RWPE1 (cell line): ENCODE measurements around the gene ASPDH.

ENCODE experiments used
- CTCF ChIA-PET: fragments of 350-600 bp; sonication (Branson Sonifier 250); formaldehyde crosslinking; extraction: SDS; loops from one replicate; lab custom pipeline; 2021; lab: Yijun Ruan, JAX
- POLR2A ChIA-PET: fragments of 400-600 bp; formaldehyde crosslinking; extraction: SDS; loops from one replicate; lab custom pipeline; 2020; ENCODE audit warnings: antibody characterized with exemption; ENCODE audit not compliant: low non-redundant PET; lab: Yijun Ruan, JAX
- DNase-seq: peaks from one replicate; pipeline ENCODE4 v3.0.0; 2012; ENCODE audit warnings: low spot score
- H3K27ac ChIP-seq: fragments of 450-650 bp; 2 replicates; pipeline ENCODE4 v1.5.1; 2017
- CTCF ChIP-seq: fragments of 450-650 bp; conservative IDR thresholded peaks from 2 replicates; pipeline ENCODE4 v1.5.1; 2017; ENCODE audit warnings: low read depth, mild to moderate bottlenecking

The ASPDH gene

DNA sequence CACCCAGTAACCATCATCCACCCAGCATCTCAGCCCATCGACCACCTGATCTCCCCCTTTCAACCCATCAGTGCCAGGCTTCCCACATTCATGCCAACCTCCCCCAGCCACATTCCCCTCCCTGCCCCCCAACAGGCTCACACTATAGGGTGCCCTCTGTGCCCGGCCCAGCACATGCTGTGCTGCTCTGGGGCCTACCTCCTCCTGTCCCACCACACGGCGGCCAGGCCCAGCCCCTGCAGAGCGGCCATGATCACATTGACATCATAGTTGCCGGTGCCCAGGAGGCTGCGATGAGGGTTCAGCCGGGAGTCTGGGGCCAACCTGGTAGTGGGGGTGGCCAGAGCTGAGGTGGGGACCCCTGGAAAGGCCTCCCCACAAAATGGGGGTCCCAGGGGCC lies 6.3 kb downstream of the ASPDH start:
- no peak for TF ChIP-seq CTCF
- POLR2A ChIA-PET: no interaction called here
- CTCF ChIA-PET: no interaction called here
- DNase-seq: no peak
- no peak overlapping the region for H3K27ac ChIP-seq

- ChIA-PET CTCF (no interaction called here), POLR2A (no interaction called here)
- H3K27ac ChIP-seq: no peak overlapping the region
- DNase-seq: no peak
- TF ChIP-seq CTCF: no peak
Measured at GRCh38 chr19:50506700-50507099, 7.0 kb downstream of the ASPDH start.

DNA sequence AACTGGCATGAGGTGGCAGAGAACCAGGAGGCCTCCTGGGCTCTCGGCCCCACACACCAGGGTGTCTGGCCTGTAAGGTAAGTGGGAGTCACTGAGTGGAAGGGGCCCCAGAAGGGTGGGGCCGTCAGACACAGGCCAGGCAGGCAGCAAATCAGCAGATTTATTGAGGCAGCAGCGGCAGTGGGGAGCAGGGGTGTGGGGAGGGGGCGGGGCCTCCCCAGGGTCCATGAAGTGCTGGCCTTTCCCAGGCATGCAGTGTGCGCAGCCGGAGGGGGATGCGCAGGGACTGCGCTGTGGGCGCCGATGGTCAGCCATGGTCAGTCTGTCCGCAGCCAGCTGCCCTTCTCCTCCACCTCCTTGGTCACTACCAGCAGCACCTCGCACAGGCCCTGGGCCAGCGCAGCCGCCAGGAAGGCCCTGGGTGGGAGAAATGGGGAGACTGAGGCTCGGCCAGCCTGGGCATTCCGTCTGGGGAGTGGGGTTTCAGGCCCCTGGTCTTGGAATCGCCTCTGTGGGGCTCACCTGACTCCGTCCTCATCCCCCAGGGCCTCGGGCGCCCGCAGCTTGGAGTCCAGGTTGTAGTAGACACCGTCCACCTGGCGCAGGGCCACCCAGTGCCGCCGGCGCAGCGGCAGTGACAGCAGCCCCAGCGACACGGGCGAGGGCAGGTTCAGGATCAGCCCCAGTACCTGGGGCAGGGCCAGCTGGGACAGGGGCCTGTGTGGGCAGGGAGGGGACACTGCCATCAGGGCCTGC lies 7.7 kb downstream of the ASPDH start:
- no peak for TF ChIP-seq CTCF
- no peak overlapping the region for H3K27ac ChIP-seq
- POLR2A ChIA-PET: no interaction called here
- CTCF ChIA-PET: no interaction called here
- no peak for DNase-seq

GRCh38 chr19:50501568-50502475 lies 11.9 kb downstream of the ASPDH start:
- H3K27ac ChIP-seq: no peak overlapping the region
- no peak for DNase-seq
- no peak for TF ChIP-seq CTCF
- CTCF ChIA-PET: no interaction called here
- POLR2A ChIA-PET: interaction anchor here (1.2 kb wide), 1 partner anchor 9 kb away, joined by 4 read pairs; the partner anchor contains the start of gene JOSD2

GRCh38 chr19:50501186-50501567 lies 12.5 kb downstream of the ASPDH start:
- ChIA-PET POLR2A (interaction anchor here (1.2 kb wide), 1 partner anchor 10 kb away, joined by 4 read pairs; the partner anchor contains the start of gene JOSD2), CTCF (no interaction called here)
- DNase-seq: no peak
- H3K27ac ChIP-seq: no peak overlapping the region
- no peak for TF ChIP-seq CTCF

DNA sequence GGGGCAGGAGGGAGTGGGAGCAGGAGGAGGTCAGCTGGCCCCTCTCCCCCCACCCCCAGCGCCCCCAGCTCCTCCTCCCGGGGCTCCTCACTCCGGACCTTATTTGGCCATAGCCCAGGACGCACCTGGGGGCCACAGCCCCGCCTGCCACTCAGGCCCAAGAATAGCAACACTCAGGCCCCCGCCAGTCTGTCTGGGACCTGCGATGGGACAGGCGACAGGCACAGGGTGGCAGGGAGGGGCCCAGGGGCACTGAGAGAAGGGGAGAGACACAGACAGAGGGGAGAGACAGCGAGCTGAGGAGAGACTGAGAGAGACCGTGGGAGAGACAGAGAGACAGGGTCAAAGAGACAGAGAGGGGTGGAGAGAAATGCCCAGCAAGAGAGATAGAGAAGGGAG lies 13.0 kb downstream of the ASPDH start:
- ChIA-PET CTCF (no interaction called here), POLR2A (no interaction called here)
- no peak for DNase-seq

More for the DNA sequence above, 13.0 kb downstream of the ASPDH start:
- no peak overlapping the region for H3K27ac ChIP-seq
- no peak for TF ChIP-seq CTCF
